Type B pancreatic cell (in vitro differentiated cells): ENCODE measurements around the gene AGBL3. TPM values are rescaled to one million over a fixed set of nuclear protein-coding genes. Genes with fewer than 3 reads are reported as not detected.
"Not testable (repeated sequence)": the region's sequence is repeated elsewhere in the genome, so short reads cannot be mapped to it uniquely, and the experiment has no call there.

Experiments
- DNase-seq: peaks from one replicate; pipeline ENCODE4 v3.0.0; 2021; ENCODE audit warnings: mixed read lengths; ENCODE audit not compliant: unreplicated experiment; ENCODE audit errors: extremely low spot score
- H3K27ac Mint-ChIP-seq: 2 replicates; pipeline ENCODE4 v1.8.0; 2021; ENCODE audit warnings: mild to moderate bottlenecking, mixed read lengths
- H3K27me3 Mint-ChIP-seq: 2 replicates; pipeline ENCODE4 v1.8.0; 2021; ENCODE audit warnings: mixed read lengths
- H3K36me3 Mint-ChIP-seq: 2 replicates; pipeline ENCODE4 v1.8.0; 2021; ENCODE audit warnings: mixed read lengths
- H3K4me1 Mint-ChIP-seq: one replicate; pipeline ENCODE4 v1.8.0; 2021; ENCODE audit warnings: mixed read lengths; ENCODE audit not compliant: unreplicated experiment
- H3K4me3 Mint-ChIP-seq: 2 replicates; pipeline ENCODE4 v1.8.0; 2021; ENCODE audit warnings: mild to moderate bottlenecking, mixed read lengths
- H3K9me3 Mint-ChIP-seq: 2 replicates; pipeline ENCODE4 v1.8.0; 2021; ENCODE audit warnings: mixed read lengths
- total RNA-seq: library from RNA; stranded (reverse); gene quantifications from 2 replicates; pipeline ENCODE4 v1.2.1, GENCODE V29; 2021; ENCODE audit warnings: low replicate concordance
- TF ChIP-seq, protein P1 (sequence below): fragments of 200-600 bp; sonication (generic); conservative IDR thresholded peaks from 2 replicates; pipeline ENCODE4 v1.5.0; 2021; ENCODE audit warnings: antibody characterized with exemption, mild to moderate bottlenecking

The AGBL3 gene
- total RNA-seq, 1 donor from 2014 or later = 3.2 TPM

DNA sequence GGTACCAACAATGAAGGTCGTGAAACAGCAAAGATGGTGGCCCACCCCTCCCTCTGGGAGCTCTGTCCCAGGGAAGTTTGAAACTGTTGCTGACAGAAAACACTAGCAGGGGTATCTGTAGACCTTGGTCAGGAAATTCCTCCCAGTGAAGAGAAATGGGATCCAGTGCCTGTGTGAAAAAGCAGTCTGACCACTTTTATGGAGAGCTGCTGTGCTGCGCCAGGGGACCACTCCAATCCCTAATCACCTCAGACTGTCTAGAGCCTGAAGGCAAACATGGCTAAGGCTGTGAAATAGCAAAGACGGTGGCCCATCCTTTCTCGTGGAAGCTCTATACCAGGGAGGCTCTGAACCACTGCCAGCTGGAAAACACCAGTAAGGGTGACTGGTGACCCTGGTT, 123.3 kb downstream of the AGBL3 start:
- H3K9me3 Mint-ChIP-seq = no peaks in the 10 kb centered on the region
- no peaks in the 10 kb centered on the region for H3K36me3 Mint-ChIP-seq
- H3K27me3 Mint-ChIP-seq = peaks cover 5% of the 10 kb centered on the region
- no peak overlapping the region for H3K27ac Mint-ChIP-seq
- TF ChIP-seq, protein P1, sequence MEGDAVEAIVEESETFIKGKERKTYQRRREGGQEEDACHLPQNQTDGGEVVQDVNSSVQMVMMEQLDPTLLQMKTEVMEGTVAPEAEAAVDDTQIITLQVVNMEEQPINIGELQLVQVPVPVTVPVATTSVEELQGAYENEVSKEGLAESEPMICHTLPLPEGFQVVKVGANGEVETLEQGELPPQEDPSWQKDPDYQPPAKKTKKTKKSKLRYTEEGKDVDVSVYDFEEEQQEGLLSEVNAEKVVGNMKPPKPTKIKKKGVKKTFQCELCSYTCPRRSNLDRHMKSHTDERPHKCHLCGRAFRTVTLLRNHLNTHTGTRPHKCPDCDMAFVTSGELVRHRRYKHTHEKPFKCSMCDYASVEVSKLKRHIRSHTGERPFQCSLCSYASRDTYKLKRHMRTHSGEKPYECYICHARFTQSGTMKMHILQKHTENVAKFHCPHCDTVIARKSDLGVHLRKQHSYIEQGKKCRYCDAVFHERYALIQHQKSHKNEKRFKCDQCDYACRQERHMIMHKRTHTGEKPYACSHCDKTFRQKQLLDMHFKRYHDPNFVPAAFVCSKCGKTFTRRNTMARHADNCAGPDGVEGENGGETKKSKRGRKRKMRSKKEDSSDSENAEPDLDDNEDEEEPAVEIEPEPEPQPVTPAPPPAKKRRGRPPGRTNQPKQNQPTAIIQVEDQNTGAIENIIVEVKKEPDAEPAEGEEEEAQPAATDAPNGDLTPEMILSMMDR = no peak
- no peaks in the 10 kb centered on the region for H3K4me1 Mint-ChIP-seq
- no peak overlapping the region for H3K4me3 Mint-ChIP-seq
- no peak for DNase-seq

DNA sequence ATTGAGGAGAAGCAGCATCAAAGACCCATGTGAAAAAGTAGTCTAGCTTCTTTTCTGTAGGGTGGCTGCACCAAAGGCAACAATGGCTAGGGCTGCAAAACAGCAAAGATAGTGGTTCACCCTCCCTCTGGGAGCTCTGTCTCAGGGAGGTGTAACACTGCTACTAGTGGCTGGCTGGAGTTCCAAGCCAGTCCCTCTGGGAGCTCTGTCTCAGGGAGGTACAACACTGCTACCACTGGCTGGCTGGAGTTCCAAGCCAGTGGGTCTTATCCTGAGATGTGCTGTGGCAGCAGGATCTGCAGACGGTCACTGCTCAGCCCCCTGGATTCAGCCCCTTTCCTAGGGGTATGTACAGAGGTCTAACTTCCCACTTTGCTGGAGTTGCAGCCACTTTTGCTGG, 123.7 kb downstream of the AGBL3 start:
- Mint-ChIP-seq H3K4me1 (no peaks in the 10 kb centered on the region), H3K9me3 (no peaks in the 10 kb centered on the region), H3K27me3 (peaks cover 5% of the 10 kb centered on the region), H3K27ac (no peak overlapping the region), H3K4me3 (no peak overlapping the region), H3K36me3 (no peaks in the 10 kb centered on the region)
- no peak for DNase-seq
- TF ChIP-seq, protein P1 = no peak

DNA sequence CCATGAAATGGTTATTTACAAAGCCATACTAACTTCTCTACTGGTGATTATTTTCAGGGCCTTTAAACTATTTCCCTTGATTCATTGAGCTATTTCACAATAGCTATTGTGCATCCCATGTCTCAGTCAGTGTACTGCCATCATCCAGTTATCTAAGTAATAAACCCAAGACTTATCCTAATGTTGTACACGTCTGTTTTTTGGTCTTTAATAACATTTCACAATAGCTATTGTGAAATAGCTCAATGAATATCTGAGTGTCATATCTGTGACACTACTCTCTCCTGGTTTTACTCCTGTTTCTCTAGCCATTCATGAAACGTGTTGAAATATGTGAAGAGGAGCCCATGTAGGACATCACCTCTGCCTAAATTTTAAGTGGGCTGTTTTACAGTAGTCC, 125.1 kb downstream of the AGBL3 start:
- TF ChIP-seq, protein P1 = no peak
- no peak overlapping the region for H3K4me3 Mint-ChIP-seq
- no peaks in the 10 kb centered on the region for H3K36me3 Mint-ChIP-seq
- no peak overlapping the region for H3K27ac Mint-ChIP-seq
- no peak for DNase-seq
- no peaks in the 10 kb centered on the region for H3K4me1 Mint-ChIP-seq
- H3K27me3 Mint-ChIP-seq = peaks cover 5% of the 10 kb centered on the region
- no peaks in the 10 kb centered on the region for H3K9me3 Mint-ChIP-seq

DNA sequence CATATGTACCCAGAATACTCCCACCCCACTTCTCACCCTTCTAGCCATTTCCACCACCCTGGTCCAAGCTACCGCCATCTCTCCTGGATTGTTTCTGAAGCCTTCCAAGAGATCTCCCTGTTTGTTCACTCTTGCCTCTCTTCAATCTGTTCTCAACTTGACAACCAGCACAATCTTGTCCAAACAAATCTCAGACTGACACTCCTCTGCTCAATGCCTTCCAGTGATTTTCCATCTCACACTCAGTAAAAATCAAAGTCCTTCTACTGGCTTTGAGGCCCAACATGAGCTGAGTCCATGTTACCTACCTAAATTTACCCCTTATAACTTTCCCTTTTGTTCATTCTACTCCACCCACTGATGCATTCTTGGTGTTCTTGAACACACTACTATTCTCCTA, 128.3 kb downstream of the AGBL3 start:
- H3K36me3 Mint-ChIP-seq = no peaks in the 10 kb centered on the region
- no peaks in the 10 kb centered on the region for H3K27me3 Mint-ChIP-seq
- DNase-seq = no peak
- H3K4me3 Mint-ChIP-seq = no peak overlapping the region
- H3K4me1 Mint-ChIP-seq = no peaks in the 10 kb centered on the region
- no peak overlapping the region for H3K27ac Mint-ChIP-seq
- TF ChIP-seq, protein P1 = no peak
- H3K9me3 Mint-ChIP-seq = no peaks in the 10 kb centered on the region

DNA sequence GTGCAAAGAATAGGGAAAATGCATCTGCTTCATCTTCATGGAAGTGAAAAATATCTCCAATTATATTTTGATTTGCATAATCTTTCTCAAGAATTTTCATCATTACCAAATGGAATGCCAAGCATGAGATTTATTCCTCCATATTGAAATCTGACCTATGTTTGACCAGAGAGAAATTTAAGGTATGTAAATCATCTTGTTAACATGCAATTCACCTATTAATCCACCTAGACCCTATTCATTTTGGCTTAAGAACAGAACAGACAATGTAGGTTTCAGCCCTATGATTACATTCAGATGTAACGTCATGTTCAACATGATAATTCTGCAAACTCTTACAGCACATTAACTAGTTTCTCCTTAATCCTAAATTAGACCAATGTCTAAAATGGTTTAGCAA, 130.8 kb downstream of the AGBL3 start:
- Mint-ChIP-seq H3K27ac (no peak overlapping the region), H3K4me1 (no peaks in the 10 kb centered on the region), H3K4me3 (no peak overlapping the region), H3K36me3 (peaks cover 4% of the 10 kb centered on the region), H3K27me3 (no peaks in the 10 kb centered on the region), H3K9me3 (peaks cover 6% of the 10 kb centered on the region)
- DNase-seq = no peak
- TF ChIP-seq, protein P1 = no peak

DNA sequence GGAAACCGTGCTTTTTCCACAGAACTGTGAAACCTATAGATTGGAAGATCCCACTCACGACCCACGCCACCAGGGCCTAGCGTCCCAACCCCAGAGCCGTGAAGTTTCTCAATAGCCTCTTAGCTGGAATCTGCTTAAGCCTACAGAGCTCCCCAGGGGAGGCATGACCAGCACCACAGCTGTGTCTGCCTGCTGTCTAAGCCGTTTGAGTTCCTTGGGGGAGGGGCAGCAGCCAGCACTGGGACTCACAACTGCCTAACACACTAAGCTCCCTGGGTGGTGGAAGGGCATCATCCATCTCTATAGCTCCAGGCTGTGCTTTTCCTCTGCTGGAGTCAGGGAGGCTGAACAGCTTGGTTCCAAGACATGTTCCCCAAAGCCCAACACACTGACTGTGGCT, 135.6 kb downstream of the AGBL3 start:
- Mint-ChIP-seq H3K27me3 (peaks cover 6% of the 10 kb centered on the region), H3K27ac (no peak overlapping the region), H3K36me3 (peaks cover 4% of the 10 kb centered on the region), H3K4me1 (no peaks in the 10 kb centered on the region), H3K9me3 (peaks cover 6% of the 10 kb centered on the region), H3K4me3 (no peak overlapping the region)
- TF ChIP-seq, protein P1 = no peak
- no peak for DNase-seq

DNA sequence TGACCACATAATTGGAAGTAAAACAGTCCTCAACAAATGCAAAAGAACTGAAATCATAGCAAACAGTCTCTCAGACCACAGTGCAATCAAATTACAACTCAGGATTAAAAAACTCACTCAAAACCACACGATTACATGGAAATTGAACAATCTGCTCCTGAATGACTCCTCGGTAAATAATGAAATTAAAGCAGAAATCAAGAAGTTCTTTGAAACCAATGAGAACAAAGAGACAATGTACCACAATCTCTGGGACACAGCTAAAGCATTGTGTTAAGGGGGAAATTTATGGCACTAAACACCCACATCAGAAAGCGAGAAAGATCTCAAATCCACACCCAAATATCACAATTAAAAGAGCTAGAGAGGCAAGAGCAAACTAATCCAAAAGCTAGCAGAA, 138.3 kb downstream of the AGBL3 start:
- not testable (repeated sequence) for H3K4me3 Mint-ChIP-seq, H3K9me3 Mint-ChIP-seq, H3K27ac Mint-ChIP-seq, H3K27me3 Mint-ChIP-seq, DNase-seq, H3K4me1 Mint-ChIP-seq, H3K36me3 Mint-ChIP-seq
